Articular chondrocyte of knee joint (primary cell): ENCODE results near the gene HEBP2. TPM values are rescaled to one million over a fixed set of nuclear protein-coding genes. Genes with fewer than 3 reads are reported as not detected.

ENCODE experiments used
- small RNA-seq: library from RNA; depleted of rRNA; stranded (forward); fragments of <200 nt; gene quantifications from one replicate; pipeline ENCODE3, GENCODE V24; 2012
- total RNA-seq: library from RNA; depleted of rRNA; stranded (reverse); fragments of >200 nt; gene quantifications from 2 replicates; pipeline ENCODE4 v1.2.3, GENCODE V29; 2012

The HEBP2 gene
- 56.4 and 89.8 TPM in 2 replicates for total RNA-seq

GRCh38 chr6:138403801-138404665, at the start of gene HEBP2:
TSS of gene HEBP2 (plus strand) at chr6:138404223. CDS start at chr6:138404496, 273 bp downstream.

GRCh38 chr6:138377844-138378243, 26.2 kb upstream of the HEBP2 start, which contains the start of gene SMIM28:
TSS of gene SMIM28 (plus strand) at chr6:138377905. CDS start at chr6:138378073, 168 bp downstream.

Small RNAs within 50 kb of the gene (small RNA-seq; reads per million reads assigned to genes)
- gene AL031003.1 (not detected), gene AL391669.1 (not detected), gene MIR3145 (not detected)

Other genes with a start within 250 kb of the HEBP2 start
- gene ARFGEF3, start 242.3 kb upstream of the HEBP2 start, total RNA-seq, result 6.5 and 8.2 TPM in 2 replicates
- gene PBOV1, start 185.7 kb upstream of the HEBP2 start, total RNA-seq, result not detected in 2 replicates
- gene SMIM28, start 26.3 kb upstream of the HEBP2 start, total RNA-seq, result not detected in 2 replicates
- gene NHSL1, start 95.3 kb downstream of the HEBP2 start, total RNA-seq, result 5.4 and 7.0 TPM in 2 replicates